Neural cell (in vitro differentiated cells): ENCODE measurements around the gene SYK. TPM values are rescaled to one million over a fixed set of nuclear protein-coding genes. Genes with fewer than 3 reads are reported as not detected.

Experiments used
- H2AFZ ChIP-seq: fragments of 200-600, 300-800 bp; sonication (generic), shearing (Covaris generic); 2 replicates; pipeline ENCODE4 v1.6.0; 2014; ENCODE audit warnings: low read depth, mild to moderate bottlenecking, antibody characterized with exemption, low read length, moderate library complexity
- H3F3A ChIP-seq: fragments of 200-600 bp; shearing (Covaris generic); 2 replicates; pipeline ENCODE4 v1.6.1; 2016; ENCODE audit warnings: mild to moderate bottlenecking, moderate library complexity, mixed read lengths, antibody characterized with exemption, low read length; ENCODE audit not compliant: insufficient read depth, poor library complexity, severe bottlenecking
- H3K27ac ChIP-seq: fragments of 200-600, 300-800 bp; sonication (generic), shearing (Covaris generic); 2 replicates; pipeline ENCODE4 v1.5.1; 2014; ENCODE audit warnings: mild to moderate bottlenecking, low read length, moderate library complexity
- H3K27me3 ChIP-seq: fragments of 300-800, 200-600 bp; sonication (generic), shearing (Covaris generic); 2 replicates; pipeline ENCODE4 v1.6.0; 2014; ENCODE audit warnings: mild to moderate bottlenecking, low read depth, low read length, moderate library complexity; ENCODE audit not compliant: insufficient read depth
- H3K36me3 ChIP-seq: fragments of 300-800, 200-600 bp; sonication (generic), shearing (Covaris generic); 2 replicates; pipeline ENCODE4 v1.5.1; 2014; ENCODE audit warnings: mild to moderate bottlenecking, antibody characterized with exemption, low read length, moderate library complexity; ENCODE audit not compliant: insufficient read depth
- H3K4me2 ChIP-seq: fragments of 300-800, 200-600 bp; sonication (generic), shearing (Covaris generic); 2 replicates; pipeline ENCODE4 v1.6.0; 2014; ENCODE audit warnings: mild to moderate bottlenecking, low read length
- H3K4me3 ChIP-seq: fragments of 300-800, 200-600 bp; sonication (generic), shearing (Covaris generic); 2 replicates; pipeline ENCODE4 v1.5.1; 2014; ENCODE audit warnings: mild to moderate bottlenecking, low read length, moderate library complexity
- H3K79me2 ChIP-seq: fragments of 200-600 bp; shearing (Covaris generic); replicated peaks from 2 replicates; pipeline ENCODE4 v1.6.0; 2014; ENCODE audit warnings: mild to moderate bottlenecking, low read length, moderate library complexity; ENCODE audit not compliant: insufficient read depth
- H3K9ac ChIP-seq: fragments of 300-800, 200-600 bp; sonication (generic), shearing (Covaris generic); 2 replicates; pipeline ENCODE4 v1.6.1; 2016; ENCODE audit warnings: mild to moderate bottlenecking, low read length, mixed read lengths
- H3K9me2 ChIP-seq: fragments of 200-600 bp; shearing (Covaris generic); 2 replicates; pipeline ENCODE4 v1.6.1; 2016; ENCODE audit warnings: mild to moderate bottlenecking, low read length, mixed read lengths; ENCODE audit not compliant: insufficient read depth
- H3K9me3 ChIP-seq: fragments of 200-600, 300-800 bp; sonication (generic), shearing (Covaris generic); 2 replicates; pipeline ENCODE4 v1.6.1; 2016; ENCODE audit warnings: mild to moderate bottlenecking, mixed run types, low read length, moderate library complexity, mixed read lengths
- H4K20me1 ChIP-seq: fragments of 200-600 bp; shearing (Covaris generic); 2 replicates; pipeline ENCODE4 v1.6.1; 2016; ENCODE audit warnings: mild to moderate bottlenecking, mixed run types; ENCODE audit not compliant: insufficient read depth
- EP300 ChIP-seq: fragments of 450-650 bp; conservative IDR thresholded peaks from 2 replicates; pipeline ENCODE4 v1.6.1; 2014; ENCODE audit warnings: antibody characterized with exemption, mild to moderate bottlenecking, moderate library complexity; ENCODE audit not compliant: poor library complexity, severe bottlenecking
- EZH2 ChIP-seq: fragments of 200-600, 300-800 bp; shearing (Covaris generic), sonication (generic); IDR thresholded peaks from 2 replicates; pipeline ENCODE4 v1.6.1; 2014; ENCODE audit warnings: antibody characterized with exemption, low read length, borderline replicate concordance, mild to moderate bottlenecking; ENCODE audit not compliant: insufficient read depth, poor library complexity, severe bottlenecking
- MXI1 ChIP-seq: fragments of 450-650 bp; conservative IDR thresholded peaks from 2 replicates; pipeline ENCODE4 v1.6.1; 2014; ENCODE audit warnings: antibody characterized with exemption, mild to moderate bottlenecking; ENCODE audit not compliant: poor library complexity, severe bottlenecking
- POLR2AphosphoS5 ChIP-seq: IDR thresholded peaks from 2 replicates; pipeline ENCODE4 v1.6.1; 2012
- RAD21 ChIP-seq: fragments of 450-650 bp; conservative IDR thresholded peaks from 2 replicates; pipeline ENCODE4 v1.6.1; 2014; ENCODE audit warnings: antibody characterized with exemption, mild to moderate bottlenecking, moderate library complexity
- SMC3 ChIP-seq: fragments of 450-650 bp; conservative IDR thresholded peaks from 2 replicates; pipeline ENCODE4 v1.6.1; 2014; ENCODE audit warnings: antibody characterized with exemption, mild to moderate bottlenecking, moderate library complexity; ENCODE audit not compliant: poor library complexity
- TAF1 ChIP-seq: IDR thresholded peaks from 2 replicates; pipeline ENCODE4 v1.6.1; 2012; ENCODE audit warnings: low read depth
- polyA plus RNA-seq: library from polyadenylated mRNA; depleted of rRNA; stranded (reverse); fragments of >200 nt; gene quantifications from 2 replicates; pipeline ENCODE4 v1.2.3, GENCODE V29; 2014
- TF ChIP-seq, protein P1 (sequence below): IDR thresholded peaks from 2 replicates; pipeline ENCODE4 v1.6.1; 2012; ENCODE audit warnings: borderline replicate concordance
- TF ChIP-seq, protein P2 (sequence below): fragments of 450-650 bp; IDR thresholded peaks from 2 replicates; pipeline ENCODE4 v1.5.1; 2014; ENCODE audit warnings: antibody characterized with exemption, mild to moderate bottlenecking, moderate library complexity; ENCODE audit not compliant: poor library complexity, severe bottlenecking

SYK gene
- polyA plus RNA-seq, 1 donor from 2014 or later: not detected

DNA sequence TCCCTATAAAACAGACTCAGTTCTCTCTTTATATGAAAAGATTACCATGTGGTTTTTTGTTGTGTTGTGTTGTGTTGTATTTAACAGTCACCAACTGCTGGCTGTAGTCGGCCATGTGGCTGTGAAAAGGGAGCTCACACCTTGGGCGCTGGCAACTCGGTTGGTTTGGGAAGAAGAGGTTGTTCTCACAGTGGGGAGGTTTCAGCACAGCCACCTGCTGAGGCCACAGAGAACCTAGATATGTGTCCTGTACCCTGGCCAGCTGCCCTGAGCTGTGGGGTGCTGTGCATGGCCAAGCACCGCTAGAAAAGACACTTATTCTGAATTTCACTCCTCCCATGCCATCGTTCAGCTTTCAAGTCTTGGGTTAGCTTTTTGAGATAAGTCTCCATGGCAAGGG, 58.8 kb downstream of the SYK start:
- Histone ChIP-seq H2AFZ (no peak overlapping the region), H3K9me3 (no peaks in the 10 kb centered on the region), H3K27ac (no peak overlapping the region), H3K79me2 (no peaks in the 10 kb centered on the region), H3K9me2 (no peaks in the 10 kb centered on the region), H3K4me2 (no peak overlapping the region), H3K27me3 (no peaks in the 10 kb centered on the region), H3K36me3 (no peaks in the 10 kb centered on the region), H3K4me3 (no peak overlapping the region), H4K20me1 (no peaks in the 10 kb centered on the region), H3K9ac (no peak overlapping the region), H3F3A (no peaks in the 10 kb centered on the region)
- TF ChIP-seq EP300 (no peak), TAF1 (no peak), EZH2 (no peak), SMC3 (no peak), MXI1 (no peak)
- TF ChIP-seq, protein P1, sequence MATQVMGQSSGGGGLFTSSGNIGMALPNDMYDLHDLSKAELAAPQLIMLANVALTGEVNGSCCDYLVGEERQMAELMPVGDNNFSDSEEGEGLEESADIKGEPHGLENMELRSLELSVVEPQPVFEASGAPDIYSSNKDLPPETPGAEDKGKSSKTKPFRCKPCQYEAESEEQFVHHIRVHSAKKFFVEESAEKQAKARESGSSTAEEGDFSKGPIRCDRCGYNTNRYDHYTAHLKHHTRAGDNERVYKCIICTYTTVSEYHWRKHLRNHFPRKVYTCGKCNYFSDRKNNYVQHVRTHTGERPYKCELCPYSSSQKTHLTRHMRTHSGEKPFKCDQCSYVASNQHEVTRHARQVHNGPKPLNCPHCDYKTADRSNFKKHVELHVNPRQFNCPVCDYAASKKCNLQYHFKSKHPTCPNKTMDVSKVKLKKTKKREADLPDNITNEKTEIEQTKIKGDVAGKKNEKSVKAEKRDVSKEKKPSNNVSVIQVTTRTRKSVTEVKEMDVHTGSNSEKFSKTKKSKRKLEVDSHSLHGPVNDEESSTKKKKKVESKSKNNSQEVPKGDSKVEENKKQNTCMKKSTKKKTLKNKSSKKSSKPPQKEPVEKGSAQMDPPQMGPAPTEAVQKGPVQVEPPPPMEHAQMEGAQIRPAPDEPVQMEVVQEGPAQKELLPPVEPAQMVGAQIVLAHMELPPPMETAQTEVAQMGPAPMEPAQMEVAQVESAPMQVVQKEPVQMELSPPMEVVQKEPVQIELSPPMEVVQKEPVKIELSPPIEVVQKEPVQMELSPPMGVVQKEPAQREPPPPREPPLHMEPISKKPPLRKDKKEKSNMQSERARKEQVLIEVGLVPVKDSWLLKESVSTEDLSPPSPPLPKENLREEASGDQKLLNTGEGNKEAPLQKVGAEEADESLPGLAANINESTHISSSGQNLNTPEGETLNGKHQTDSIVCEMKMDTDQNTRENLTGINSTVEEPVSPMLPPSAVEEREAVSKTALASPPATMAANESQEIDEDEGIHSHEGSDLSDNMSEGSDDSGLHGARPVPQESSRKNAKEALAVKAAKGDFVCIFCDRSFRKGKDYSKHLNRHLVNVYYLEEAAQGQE: no peak

DNA sequence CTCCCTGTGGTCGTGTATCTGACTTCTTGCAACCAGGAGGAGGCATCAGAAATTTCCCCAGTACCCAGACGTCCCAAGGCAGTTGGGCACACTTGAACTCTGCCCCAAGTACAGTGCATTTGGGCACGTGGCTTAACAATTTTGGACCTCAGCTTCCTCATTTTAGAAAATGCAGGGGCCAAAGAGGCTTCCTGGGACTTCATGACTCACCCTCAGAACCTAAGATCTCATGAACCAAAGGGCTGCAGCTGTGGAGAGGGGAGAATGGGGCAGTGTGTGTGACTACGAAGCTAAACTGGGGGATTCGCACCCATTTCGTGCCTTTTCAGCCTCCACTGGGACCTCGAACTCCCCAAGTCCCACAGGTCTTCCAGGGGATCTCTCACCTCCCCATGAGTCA, 59.2 kb downstream of the SYK start:
- Histone ChIP-seq H3K79me2 (no peaks in the 10 kb centered on the region), H2AFZ (no peak overlapping the region), H3K27ac (no peak overlapping the region)

More for the DNA sequence above, 59.2 kb downstream of the SYK start:
- no peak overlapping the region for H3K4me2 ChIP-seq
- no peak overlapping the region for H3K4me3 ChIP-seq
- no peaks in the 10 kb centered on the region for H3F3A ChIP-seq
- no peaks in the 10 kb centered on the region for H3K9me3 ChIP-seq
- no peaks in the 10 kb centered on the region for H3K9me2 ChIP-seq
- H3K36me3 ChIP-seq: no peaks in the 10 kb centered on the region
- no peaks in the 10 kb centered on the region for H3K27me3 ChIP-seq
- TF ChIP-seq EZH2: no peak
- TF ChIP-seq, protein P1: no peak
- TF ChIP-seq MXI1: no peak
- TF ChIP-seq EP300: no peak
- TF ChIP-seq, protein P2, sequence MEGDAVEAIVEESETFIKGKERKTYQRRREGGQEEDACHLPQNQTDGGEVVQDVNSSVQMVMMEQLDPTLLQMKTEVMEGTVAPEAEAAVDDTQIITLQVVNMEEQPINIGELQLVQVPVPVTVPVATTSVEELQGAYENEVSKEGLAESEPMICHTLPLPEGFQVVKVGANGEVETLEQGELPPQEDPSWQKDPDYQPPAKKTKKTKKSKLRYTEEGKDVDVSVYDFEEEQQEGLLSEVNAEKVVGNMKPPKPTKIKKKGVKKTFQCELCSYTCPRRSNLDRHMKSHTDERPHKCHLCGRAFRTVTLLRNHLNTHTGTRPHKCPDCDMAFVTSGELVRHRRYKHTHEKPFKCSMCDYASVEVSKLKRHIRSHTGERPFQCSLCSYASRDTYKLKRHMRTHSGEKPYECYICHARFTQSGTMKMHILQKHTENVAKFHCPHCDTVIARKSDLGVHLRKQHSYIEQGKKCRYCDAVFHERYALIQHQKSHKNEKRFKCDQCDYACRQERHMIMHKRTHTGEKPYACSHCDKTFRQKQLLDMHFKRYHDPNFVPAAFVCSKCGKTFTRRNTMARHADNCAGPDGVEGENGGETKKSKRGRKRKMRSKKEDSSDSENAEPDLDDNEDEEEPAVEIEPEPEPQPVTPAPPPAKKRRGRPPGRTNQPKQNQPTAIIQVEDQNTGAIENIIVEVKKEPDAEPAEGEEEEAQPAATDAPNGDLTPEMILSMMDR: no peak
- TF ChIP-seq POLR2AphosphoS5: no peak
- TF ChIP-seq TAF1: no peak
- no peak for TF ChIP-seq SMC3
- TF ChIP-seq RAD21: no peak
- H3K9ac ChIP-seq: no peak overlapping the region
- H4K20me1 ChIP-seq: no peaks in the 10 kb centered on the region
